ENCODE data around the gene SBK3. TPM values are rescaled to one million over a fixed set of nuclear protein-coding genes. Genes with fewer than 3 reads are reported as not detected.

Gene SBK3
- total and polyA plus RNA-seq, 2 donors (not counting 1 experiment from before 2014, with no cell fraction given), result not detected

GRCh38 chr19:55539090-55539984 lies 6.0 kb downstream of the SBK3 start:
- Histone ChIP-seq H3K27ac (ENCODE audit: low read length in 2 of 2) (no peak overlapping the region), H3K9ac (ENCODE audit: low read length) (no peak overlapping the region), H3K9me3 (ENCODE audit: control extremely low read depth in 1 of 3, control insufficient read depth in 2 of 3, insufficient read depth in 1 of 3, low read length in 2 of 3) (no peaks in the 10 kb centered on the region), H3K4me2 (replicated peaks; ENCODE audit: low read depth, low read length, poor library complexity, severe bottlenecking) (no peak overlapping the region), H3K27me3 (replicated peaks in 1 of 4; ENCODE audit: control extremely low read depth in 1 of 4, control insufficient read depth in 3 of 4, insufficient read depth in 4 of 4, low read length in 3 of 4) (peaks cover 0 to 3% (median 0%) of the 10 kb centered on the region in 4 experiments), H3K4me3 (ENCODE audit: control extremely low read depth in 1 of 5, extremely low read depth in 1 of 5, insufficient read depth in 1 of 5, low read depth in 2 of 5, low read length in 4 of 5) (no peak overlapping the region), H3K79me2 (ENCODE audit: control insufficient read depth, insufficient read depth, low read length) (no peaks in the 10 kb centered on the region), H3K36me3 (replicated peaks in 1 of 2; ENCODE audit: control extremely low read depth in 1 of 2, control insufficient read depth in 1 of 2, extremely low read depth in 1 of 2, insufficient read depth in 2 of 2, low read length in 1 of 2) (no peaks in the 10 kb centered on the region), H2AFZ (ENCODE audit: insufficient read depth, low read depth, low read length, poor library complexity, severe bottlenecking) (no peak overlapping the region), H4K20me1 (ENCODE audit: control insufficient read depth, insufficient read depth, low read length, poor library complexity, severe bottlenecking) (no peaks in the 10 kb centered on the region), H3K4me1 (ENCODE audit: control insufficient read depth in 2 of 2, insufficient read depth in 2 of 2, low read length in 2 of 2) (no peaks in the 10 kb centered on the region)
- H3K9me3 Mint-ChIP-seq (ENCODE audit: insufficient read depth), result peaks cover 4% of the 10 kb centered on the region
- ChIA-PET POLR2A (no interaction called here), CTCF (no interaction called here)
- DNase-seq (no peak), ATAC-seq (ENCODE audit: low read depth) (no peak)
- WGBS (ENCODE audit: insufficient coverage), result 95% methylated on average over 33 of the region's 33 CpGs
- peaks cover 8% of the 10 kb centered on the region for H3K27me3 Mint-ChIP-seq
- H3K4me1 Mint-ChIP-seq, result no peaks in the 10 kb centered on the region
- TF ChIP-seq EZH2 (IDR thresholded peaks at IDR 0.05; ENCODE audit: borderline replicate concordance, insufficient read depth, low read depth, low read length, poor library complexity, severe bottlenecking) (no peak), CTCF (IDR thresholded peaks at IDR 0.05) (no peak)
- intact Hi-C loops (cut with micrococcal nuclease), result no loop called here
- no peak overlapping the region for H3K27ac Mint-ChIP-seq
- H3K4me3 Mint-ChIP-seq, result no peak overlapping the region

- no peak overlapping the region for H3K9ac ChIP-seq (ENCODE audit: low read length)
- Mint-ChIP-seq H3K27me3 (peaks cover 4% of the 10 kb centered on the region), H3K4me3 (no peak overlapping the region), H3K9me3 (ENCODE audit: insufficient read depth) (no peaks in the 10 kb centered on the region), H3K27ac (no peak overlapping the region), H3K4me1 (no peaks in the 10 kb centered on the region)
- H3K4me1 ChIP-seq (ENCODE audit: control insufficient read depth in 2 of 2, insufficient read depth in 2 of 2, low read length in 2 of 2), result no peaks in the 10 kb centered on the region
- H3K27ac ChIP-seq (ENCODE audit: low read length in 2 of 2), result no peak overlapping the region
- intact Hi-C loops (cut with micrococcal nuclease), result no loop called here
- no peak overlapping the region for H3K4me2 ChIP-seq (replicated peaks; ENCODE audit: low read depth, low read length, poor library complexity, severe bottlenecking)
- CTCF ChIA-PET, result no interaction called here
- no peak for TF ChIP-seq EZH2 (IDR thresholded peaks at IDR 0.05; ENCODE audit: borderline replicate concordance, insufficient read depth, low read depth, low read length, poor library complexity, severe bottlenecking)
- TF ChIP-seq CTCF (IDR thresholded peaks at IDR 0.05), result no peak
- 89% methylated on average over 3 of the region's 5 CpGs for WGBS (ENCODE audit: insufficient coverage)
- no peaks in the 10 kb centered on the region for H3K79me2 ChIP-seq (ENCODE audit: control insufficient read depth, insufficient read depth, low read length)
- ATAC-seq (ENCODE audit: low read depth) (no peak), DNase-seq (no peak)
- H4K20me1 ChIP-seq (ENCODE audit: control insufficient read depth, insufficient read depth, low read length, poor library complexity, severe bottlenecking), result no peaks in the 10 kb centered on the region
- no peaks in the 10 kb centered on the region for H3K9me3 ChIP-seq (ENCODE audit: control extremely low read depth in 1 of 3, control insufficient read depth in 2 of 3, insufficient read depth in 1 of 3, low read length in 2 of 3)
- no peak overlapping the region for H3K4me3 ChIP-seq (ENCODE audit: control extremely low read depth in 1 of 5, extremely low read depth in 1 of 5, insufficient read depth in 1 of 5, low read depth in 2 of 5, low read length in 4 of 5)
- H2AFZ ChIP-seq (ENCODE audit: insufficient read depth, low read depth, low read length, poor library complexity, severe bottlenecking), result no peak overlapping the region
- no peaks in the 10 kb centered on the region for H3K27me3 ChIP-seq (replicated peaks in 1 of 4; ENCODE audit: control extremely low read depth in 1 of 4, control insufficient read depth in 3 of 4, insufficient read depth in 4 of 4, low read length in 3 of 4)
- no peaks in the 10 kb centered on the region for H3K36me3 ChIP-seq (replicated peaks in 1 of 2; ENCODE audit: control extremely low read depth in 1 of 2, control insufficient read depth in 1 of 2, extremely low read depth in 1 of 2, insufficient read depth in 2 of 2, low read length in 1 of 2)
- POLR2A ChIA-PET, result no interaction called here
Measured at GRCh38 chr19:55538132-55538531, 7.2 kb downstream of the SBK3 start.

Measured in B cell (primary cell).